Measurements from ENCODE around the gene MAP4K5.

GRCh38 chr14:50488521-50488920 is 43.8 kb downstream of the MAP4K5 start:
- no peak for TF ChIP-seq EZH2 (IDR thresholded peaks at IDR 0.05; ENCODE audit: low read length)
- TF ChIP-seq CTCF (optimal IDR thresholded peaks at IDR 0.05 in 1 of 3, IDR thresholded peaks at IDR 0.05 in 1 of 3, conservative IDR thresholded peaks at IDR 0.05 in 1 of 3; ENCODE audit: extremely low read depth in 1 of 3, insufficient read depth in 2 of 3, low read length in 3 of 3) = no peak

Data from keratinocyte (primary cell).